HFF-Myc (cell line): ENCODE measurements around the gene FIGN.

Experiments
- DNase-seq: peaks from one replicate; pipeline ENCODE4 v3.0.0-alpha.2; 2011; ENCODE audit warnings: low read depth; ENCODE audit errors: extremely low read depth
- H3K4me3 ChIP-seq: replicated peaks from 2 replicates; pipeline ENCODE4 v1.5.1; 2011; ENCODE audit warnings: low read depth, mild to moderate bottlenecking, control low read depth, low read length
- TF ChIP-seq, protein P1 (sequence below): IDR thresholded peaks from 2 replicates; pipeline ENCODE4 v1.5.1; 2012; ENCODE audit warnings: mild to moderate bottlenecking, low read depth, low read length, control low read depth; ENCODE audit errors: missing control alignments

FIGN gene

GRCh38 chr2:163592954-163593622, 142.7 kb downstream of the FIGN start:
- no peak overlapping the region for H3K4me3 ChIP-seq
- DNase-seq = no peak
- TF ChIP-seq, protein P1, sequence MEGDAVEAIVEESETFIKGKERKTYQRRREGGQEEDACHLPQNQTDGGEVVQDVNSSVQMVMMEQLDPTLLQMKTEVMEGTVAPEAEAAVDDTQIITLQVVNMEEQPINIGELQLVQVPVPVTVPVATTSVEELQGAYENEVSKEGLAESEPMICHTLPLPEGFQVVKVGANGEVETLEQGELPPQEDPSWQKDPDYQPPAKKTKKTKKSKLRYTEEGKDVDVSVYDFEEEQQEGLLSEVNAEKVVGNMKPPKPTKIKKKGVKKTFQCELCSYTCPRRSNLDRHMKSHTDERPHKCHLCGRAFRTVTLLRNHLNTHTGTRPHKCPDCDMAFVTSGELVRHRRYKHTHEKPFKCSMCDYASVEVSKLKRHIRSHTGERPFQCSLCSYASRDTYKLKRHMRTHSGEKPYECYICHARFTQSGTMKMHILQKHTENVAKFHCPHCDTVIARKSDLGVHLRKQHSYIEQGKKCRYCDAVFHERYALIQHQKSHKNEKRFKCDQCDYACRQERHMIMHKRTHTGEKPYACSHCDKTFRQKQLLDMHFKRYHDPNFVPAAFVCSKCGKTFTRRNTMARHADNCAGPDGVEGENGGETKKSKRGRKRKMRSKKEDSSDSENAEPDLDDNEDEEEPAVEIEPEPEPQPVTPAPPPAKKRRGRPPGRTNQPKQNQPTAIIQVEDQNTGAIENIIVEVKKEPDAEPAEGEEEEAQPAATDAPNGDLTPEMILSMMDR = no peak

- DNase-seq = no peak
- H3K4me3 ChIP-seq = no peak overlapping the region
- TF ChIP-seq, protein P1 = no peak
Measured at GRCh38 chr2:163591461-163591860, 144.3 kb downstream of the FIGN start.

DNA sequence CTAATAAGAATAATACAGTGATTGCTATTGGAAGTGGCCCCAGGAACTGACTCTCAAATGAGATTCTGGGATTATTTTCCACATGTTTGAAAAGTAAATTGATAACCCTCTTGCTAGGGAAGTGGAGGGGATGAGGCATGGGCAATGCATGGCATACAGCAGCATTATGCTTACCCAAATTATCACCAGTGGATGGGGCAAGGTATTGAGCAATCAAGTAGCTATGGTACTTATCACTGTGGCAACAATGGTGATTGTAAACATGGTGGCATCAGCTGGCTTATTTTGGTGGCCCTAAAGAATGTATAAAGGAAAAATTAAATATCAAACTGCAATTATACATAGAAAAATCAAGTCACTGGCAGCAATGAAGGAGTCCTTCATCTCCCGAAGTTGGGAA, 155.1 kb downstream of the FIGN start:
- DNase-seq = no peak
- TF ChIP-seq, protein P1 = no peak
- H3K4me3 ChIP-seq = no peak overlapping the region

DNA sequence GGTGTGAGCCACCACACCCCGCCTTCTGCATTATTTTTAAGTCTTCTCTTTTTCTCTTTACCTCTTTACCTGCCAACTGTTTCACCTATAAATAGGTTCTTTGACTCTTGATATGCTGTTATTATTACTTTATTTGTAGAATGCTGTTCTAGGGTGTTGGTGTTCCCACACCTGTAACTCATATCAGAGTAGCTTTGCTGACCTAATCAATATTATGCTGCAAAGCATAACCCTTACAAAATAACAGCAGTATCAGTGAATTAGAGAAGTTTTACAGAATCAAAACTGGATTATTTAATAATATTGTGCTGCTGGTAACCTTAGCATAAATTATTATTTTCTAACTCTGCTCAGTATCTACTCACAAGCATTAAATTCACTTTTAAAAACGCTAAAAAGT, 161.5 kb downstream of the FIGN start:
- no peak overlapping the region for H3K4me3 ChIP-seq
- TF ChIP-seq, protein P1 = no peak
- DNase-seq = no peak

DNA sequence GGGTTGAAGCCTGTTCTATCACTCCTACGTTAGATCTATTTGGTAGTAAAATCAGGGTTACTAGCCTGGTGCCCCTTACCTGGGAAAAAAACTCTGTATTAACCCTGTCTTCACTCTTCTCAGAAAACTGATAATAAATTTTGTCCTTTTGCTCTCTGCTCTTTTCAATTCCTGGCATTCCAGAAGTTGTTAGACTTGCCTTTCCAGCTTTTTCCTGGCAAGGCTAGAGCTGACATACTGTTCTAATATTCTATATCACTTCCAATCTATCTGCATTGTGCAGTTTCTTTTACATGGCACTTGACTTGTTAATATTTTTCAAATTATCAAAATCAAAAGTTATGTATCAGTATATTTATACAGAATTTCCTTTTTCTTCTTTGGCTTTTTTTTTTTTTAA, 162.2 kb downstream of the FIGN start:
- H3K4me3 ChIP-seq = no peak overlapping the region
- DNase-seq = no peak
- TF ChIP-seq, protein P1 = no peak

DNA sequence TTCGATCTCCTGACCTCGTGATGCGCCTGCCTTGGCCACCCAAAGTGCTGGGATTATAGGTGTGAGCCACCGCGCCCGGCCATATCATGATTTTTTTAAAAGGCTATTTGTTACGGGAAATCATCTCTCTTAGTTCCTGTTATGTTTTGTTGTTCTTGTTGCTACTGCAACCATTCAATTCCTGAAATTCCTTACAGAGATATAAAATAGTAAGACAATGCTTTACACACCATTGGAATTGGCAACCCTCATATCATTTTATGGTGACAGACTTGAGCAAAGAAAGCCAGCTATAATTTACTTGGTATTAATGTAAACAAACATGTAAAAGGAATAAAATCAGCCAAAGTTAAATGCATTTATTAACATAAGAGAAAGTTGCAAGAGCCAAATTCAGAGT, 163.0 kb downstream of the FIGN start:
- TF ChIP-seq, protein P1 = no peak
- no peak for DNase-seq
- no peak overlapping the region for H3K4me3 ChIP-seq

GRCh38 chr2:163571423-163572102, 164.2 kb downstream of the FIGN start:
- no peak overlapping the region for H3K4me3 ChIP-seq
- TF ChIP-seq, protein P1 = no peak
- DNase-seq = no peak
